ENCODE measurements around the gene PYGB.

GRCh38 chr20:25272223-25273000, 24.5 kb downstream of the PYGB start:
- TF ChIP-seq MAX (IDR thresholded peaks at IDR 0.05): no peak
- TF ChIP-seq TEAD4 (IDR thresholded peaks at IDR 0.05): no peak
- no peak for TF ChIP-seq REST (IDR thresholded peaks at IDR 0.05; ENCODE audit: low read depth)
- TF ChIP-seq YY1 (IDR thresholded peaks at IDR 0.05; ENCODE audit: low read depth): no peak
- TF ChIP-seq EP300 (IDR thresholded peaks at IDR 0.05; ENCODE audit: borderline replicate concordance): no peak
- no peak for TF ChIP-seq ZBTB7A (IDR thresholded peaks at IDR 0.05; ENCODE audit: low read depth)
- no peak for TF ChIP-seq EGR1 (IDR thresholded peaks at IDR 0.05)
- no peak for TF ChIP-seq TCF12 (IDR thresholded peaks at IDR 0.05; ENCODE audit: low read depth)
- no peak for TF ChIP-seq RAD21 (IDR thresholded peaks at IDR 0.05; ENCODE audit: low read depth)

Measured in Ishikawa (cell line).